CD4-positive, alpha-beta T cell treated with Interleukin-6 for 4 hours (primary cell): ENCODE results near the gene ITSN1.
"Not testable (repeated sequence)": the region's sequence is repeated elsewhere in the genome, so short reads cannot be mapped to it uniquely, and the experiment has no call there.

Experiments
- DNase-seq: peaks from one replicate; pipeline ENCODE4 v3.0.0-alpha.2; 2020; ENCODE audit warnings: mixed read lengths

The ITSN1 gene

GRCh38 chr21:33844104-33844889 lies 202.0 kb downstream of the ITSN1 start:
- no peak for DNase-seq

- no peak for DNase-seq
Observed at GRCh38 chr21:33844890-33845205, 202.5 kb downstream of the ITSN1 start.

DNA sequence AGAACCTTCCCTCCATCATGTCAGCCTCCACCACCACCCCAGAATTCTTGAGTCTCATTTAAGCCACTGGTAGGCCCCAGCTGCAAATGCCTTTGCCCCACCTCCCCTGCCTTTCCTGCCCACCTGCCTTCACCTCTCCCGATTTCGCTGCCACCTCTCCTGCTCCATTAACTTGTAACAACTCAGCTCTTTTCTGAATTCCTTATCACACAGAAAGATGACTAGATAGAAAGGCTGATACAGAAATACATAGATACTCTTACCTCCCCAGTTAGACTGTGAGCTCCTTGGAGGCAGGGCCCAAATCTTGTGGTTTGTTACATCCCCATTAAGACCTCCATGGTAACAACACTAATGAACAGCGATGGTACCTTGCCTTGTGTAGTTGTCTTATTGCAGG lies 203.8 kb downstream of the ITSN1 start:
- no peak for DNase-seq

GRCh38 chr21:33847588-33848248 lies 205.4 kb downstream of the ITSN1 start:
- no peak for DNase-seq

DNA sequence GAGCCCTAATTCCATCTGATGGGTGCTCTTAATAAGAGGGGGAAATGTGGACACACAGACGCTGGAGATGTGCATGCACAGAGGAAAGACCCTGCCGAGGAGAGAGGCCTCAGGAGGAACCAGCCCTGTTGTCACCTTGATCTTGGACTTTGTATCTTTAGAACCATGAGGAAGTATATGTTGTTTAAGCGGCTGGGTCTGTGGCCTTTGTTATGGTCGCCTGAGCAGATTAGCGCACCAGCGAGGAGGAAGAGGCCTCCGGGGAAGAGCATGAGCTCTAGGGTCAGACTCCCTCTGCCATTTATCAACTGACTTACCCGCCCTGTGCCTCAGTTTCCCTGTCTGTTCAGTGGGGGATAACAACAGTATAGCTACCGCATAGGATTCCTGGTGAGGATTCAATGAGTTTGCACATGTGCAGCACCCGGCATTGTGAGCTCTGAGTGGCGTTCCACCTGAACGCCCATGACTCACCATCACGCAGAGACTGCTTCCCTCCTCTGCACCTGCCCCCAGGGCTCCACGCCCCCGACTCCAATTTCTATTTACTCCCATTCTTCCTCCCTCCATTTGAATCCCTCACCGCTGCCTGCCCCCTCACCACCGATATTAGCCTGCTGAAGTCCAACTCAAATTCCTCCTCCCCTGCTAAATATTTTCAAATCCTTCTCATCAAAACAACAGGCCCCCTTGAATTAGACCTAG lies 206.1 kb downstream of the ITSN1 start:
- no peak for DNase-seq

DNA sequence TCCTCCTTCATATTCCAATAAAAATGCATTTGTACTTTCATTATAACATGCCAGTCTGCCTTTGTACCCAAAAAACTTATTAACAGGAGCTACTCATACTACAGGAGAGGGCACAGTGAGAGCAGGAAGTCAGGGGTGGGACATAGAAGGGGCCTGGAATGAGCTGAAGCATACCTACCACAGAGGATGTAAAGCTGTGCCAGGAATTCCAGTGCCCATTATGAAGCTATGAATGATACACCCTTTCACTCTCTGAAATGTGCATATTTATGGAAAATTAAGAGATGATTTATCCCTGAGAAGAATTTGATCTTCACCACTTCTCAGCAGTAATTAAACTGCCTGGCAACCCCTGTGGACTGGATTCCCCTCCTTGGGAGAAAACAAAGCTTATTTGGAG lies 207.5 kb downstream of the ITSN1 start:
- no peak for DNase-seq

GRCh38 chr21:33850401-33850800 lies 208.1 kb downstream of the ITSN1 start:
- no peak for DNase-seq

- DNase-seq = no peak
Observed at GRCh38 chr21:33850985-33851384, 208.7 kb downstream of the ITSN1 start.

- DNase-seq = no peak
Observed at GRCh38 chr21:33852485-33852884, 210.2 kb downstream of the ITSN1 start.

DNA sequence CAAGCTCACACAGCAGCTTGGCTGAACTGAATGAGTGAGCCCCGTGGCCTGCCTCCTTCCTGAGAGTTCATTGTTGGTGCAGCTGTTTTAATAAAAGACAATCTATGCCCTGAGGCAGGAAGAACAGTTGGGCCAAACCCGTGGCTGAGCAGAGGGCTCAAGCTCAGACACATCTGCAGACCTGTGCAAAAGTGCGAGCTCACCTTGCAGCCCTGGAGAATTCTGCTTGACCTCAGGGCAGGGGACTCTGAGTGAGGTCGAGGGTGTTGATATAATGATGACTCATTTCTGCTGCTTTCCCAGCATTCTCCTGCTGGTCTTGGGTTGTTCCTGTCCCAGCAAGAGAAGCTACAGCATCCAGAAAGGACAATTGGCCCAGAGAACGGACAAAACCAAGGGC lies 212.3 kb downstream of the ITSN1 start:
- no peak for DNase-seq

DNA sequence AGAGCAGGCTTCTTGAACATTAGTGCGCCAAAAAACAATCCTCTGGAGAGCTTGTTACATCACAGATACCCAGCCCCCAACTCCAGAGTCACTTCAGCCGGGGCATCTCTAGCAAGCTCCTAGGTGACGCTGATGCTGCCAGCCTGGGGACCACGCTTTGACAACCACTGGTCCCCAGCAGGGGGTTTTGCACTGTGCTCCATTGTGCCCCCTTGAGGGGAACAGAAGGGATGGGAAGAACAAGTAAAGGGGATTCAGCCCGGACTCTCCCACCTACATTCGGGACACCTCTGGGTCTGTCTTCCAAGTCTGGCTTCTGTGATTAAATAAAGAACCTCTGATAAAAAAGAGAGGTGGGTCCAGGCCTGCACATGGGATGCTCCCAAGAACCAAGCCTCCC lies 212.9 kb downstream of the ITSN1 start:
- DNase-seq = no peak

GRCh38 chr21:33856893-33857527 lies 214.7 kb downstream of the ITSN1 start:
- no peak for DNase-seq

- DNase-seq = no peak
Observed at GRCh38 chr21:33857846-33858666, 215.8 kb downstream of the ITSN1 start.

DNA sequence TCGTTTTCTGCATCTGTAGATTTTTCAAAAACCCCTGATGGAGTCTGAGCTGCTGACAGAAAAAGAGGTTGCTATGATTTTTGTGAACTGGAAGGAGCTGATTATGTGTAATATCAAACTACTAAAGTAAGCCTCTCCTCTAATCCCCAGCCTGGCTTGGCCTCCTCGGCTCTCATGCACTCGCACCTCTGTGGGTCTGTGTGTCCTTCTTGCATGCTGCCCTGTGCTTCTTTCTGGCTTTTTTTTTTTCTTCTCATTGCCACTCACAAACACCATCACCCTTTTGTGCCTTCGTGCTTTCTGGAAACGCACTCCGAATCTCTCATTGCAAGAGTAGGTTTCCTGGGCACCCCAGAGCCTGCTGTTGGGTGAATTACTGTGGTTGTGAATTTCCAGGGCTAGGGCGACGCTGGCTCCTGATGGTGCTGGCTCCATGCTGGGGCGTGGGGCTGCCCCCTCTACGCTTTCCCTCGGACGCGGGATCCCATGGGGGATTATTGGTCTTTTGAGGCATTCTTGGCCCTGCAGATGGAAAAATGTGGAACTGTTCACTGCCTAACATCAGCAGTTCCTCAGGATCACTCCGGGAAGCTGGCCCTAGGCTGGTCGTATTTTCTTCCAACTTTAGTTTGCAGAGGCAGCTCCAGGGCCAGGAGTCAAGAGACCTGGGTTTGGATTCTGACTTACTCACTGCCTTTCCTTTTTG lies 216.5 kb downstream of the ITSN1 start:
- DNase-seq = no peak

DNA sequence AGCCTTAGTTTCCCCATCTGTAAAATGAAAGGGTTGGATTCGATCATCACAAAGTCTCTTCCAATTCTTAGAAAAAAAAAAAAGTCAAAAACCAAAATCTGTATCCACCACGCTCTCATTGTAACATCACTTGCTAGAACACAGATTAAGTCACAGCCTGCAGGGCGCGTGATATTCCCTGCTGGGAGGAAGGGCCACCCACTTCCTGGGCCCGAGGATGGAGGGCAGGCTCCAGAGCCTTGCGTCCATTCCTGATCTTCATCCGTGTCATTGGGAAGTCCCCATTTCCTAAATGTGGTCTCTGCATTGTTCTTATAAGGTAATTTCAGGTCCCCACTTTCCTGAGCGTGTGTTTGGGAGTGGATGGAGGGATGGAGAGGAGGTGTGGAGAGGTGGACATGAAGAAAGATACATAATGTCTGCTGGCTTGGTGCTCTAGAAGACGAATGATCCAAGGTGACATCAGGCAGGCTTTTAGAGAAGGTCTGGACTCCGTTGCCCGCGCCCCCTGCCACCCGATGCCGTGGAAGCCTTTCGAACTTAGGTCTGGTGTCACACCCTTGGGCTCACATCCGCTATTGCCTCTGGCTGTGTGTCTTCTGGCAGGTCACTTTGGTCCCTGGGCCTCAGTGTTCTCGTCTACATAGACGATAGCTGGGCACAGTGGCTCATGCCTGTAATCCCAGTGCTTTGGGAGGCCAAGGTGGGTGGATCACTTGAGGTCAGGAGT lies 217.2 kb downstream of the ITSN1 start:
- DNase-seq = no peak

- DNase-seq = no peak
Observed at GRCh38 chr21:33860332-33860879, 218.1 kb downstream of the ITSN1 start.

DNA sequence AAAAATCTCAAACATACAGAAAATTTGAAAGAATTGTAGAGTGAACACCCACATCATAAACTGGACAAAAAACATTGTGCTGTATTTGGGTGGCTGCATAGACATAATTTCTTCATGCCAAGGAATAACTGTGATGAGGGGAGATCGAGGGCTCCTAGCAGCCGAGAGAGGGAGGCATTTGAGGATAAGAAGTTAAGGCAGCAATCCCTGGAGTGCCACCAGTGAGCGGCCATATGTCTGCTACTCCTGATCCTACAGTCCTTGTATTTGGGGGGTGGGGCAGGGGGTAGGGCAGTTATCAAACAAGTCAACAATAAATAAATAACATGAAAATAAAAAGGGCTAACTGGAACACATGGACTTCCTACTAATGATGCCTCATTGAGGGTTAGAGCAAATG lies 218.8 kb downstream of the ITSN1 start:
- no peak for DNase-seq

DNA sequence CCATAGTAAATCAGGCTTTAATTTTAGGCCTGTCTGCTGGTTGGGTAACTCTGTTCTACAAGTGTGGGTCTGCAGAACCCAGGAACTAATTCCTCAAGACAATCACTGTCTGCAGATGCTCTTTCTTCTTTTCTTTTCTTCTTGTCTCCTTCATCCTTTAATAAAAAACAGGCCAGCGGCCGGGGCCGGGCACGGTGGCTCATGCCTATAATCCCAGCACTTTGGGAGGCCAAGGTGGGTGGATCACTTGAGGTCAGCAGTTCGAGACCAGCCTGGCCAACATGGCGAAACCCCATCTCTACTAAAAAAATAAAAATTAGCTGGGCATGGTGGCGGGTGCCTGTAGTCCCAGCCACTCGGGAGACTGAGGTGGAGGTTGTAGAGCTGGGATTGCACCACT lies 220.9 kb downstream of the ITSN1 start:
- DNase-seq = not testable (repeated sequence)

DNA sequence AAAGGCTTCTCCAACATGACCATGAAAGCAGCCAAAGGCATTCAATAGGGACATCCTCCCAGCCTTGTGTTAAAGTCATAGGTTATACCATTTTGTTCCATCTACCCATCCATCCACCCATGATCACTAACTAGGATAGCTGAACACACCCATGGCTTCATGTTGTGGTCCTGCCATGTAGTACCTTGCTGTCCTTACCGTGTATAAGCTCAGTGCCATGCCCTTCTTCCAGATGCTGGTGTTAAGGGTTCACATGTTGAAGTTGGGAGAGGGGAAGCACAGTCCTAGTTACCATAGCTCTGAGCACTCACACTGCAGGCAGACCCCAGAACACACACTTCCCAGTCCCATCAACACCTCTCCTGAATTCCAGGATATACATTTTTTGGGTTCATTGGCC lies 221.8 kb downstream of the ITSN1 start:
- DNase-seq = no peak

GRCh38 chr21:33865176-33865575 lies 222.9 kb downstream of the ITSN1 start:
- no peak for DNase-seq

DNA sequence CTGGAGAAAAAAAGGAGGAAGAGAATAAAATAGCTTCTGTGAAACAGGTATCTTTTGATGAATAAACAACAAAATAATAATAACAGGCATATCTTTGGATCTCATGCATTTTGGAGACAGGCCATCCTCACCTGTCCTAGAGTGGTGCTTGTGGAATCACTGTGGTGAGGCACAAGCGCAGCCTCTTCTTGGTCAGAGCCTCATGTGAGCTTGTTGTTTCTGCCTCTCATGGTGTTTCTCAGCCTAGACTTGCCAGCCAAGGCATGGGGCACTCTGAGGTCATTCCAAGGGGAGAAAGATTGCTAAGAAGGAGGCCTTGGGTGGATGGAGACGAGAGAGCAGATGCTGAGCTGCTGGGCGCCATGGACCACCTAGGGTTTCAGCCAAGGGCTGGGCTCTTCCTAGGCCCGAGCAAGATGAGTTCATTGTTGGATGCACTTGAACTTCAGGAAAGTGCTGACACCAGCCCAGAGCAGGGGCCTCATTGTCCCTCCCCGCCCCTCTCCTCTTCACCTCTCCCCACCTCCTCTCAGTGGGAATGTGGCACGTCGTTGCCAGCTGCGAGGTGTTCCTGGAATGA lies 223.8 kb downstream of the ITSN1 start:
- no peak for DNase-seq
